B cell (primary cell): ENCODE results near the gene TFF2.

ENCODE experiments used
- CTCF ChIP-seq: fragments of 200-600 bp; IDR thresholded peaks from one replicate; pipeline ENCODE4 v1.8.0; 2022; ENCODE audit warnings: antibody characterized with exemption, mild to moderate bottlenecking
- EZH2 ChIP-seq: IDR thresholded peaks from 2 replicates; pipeline ENCODE4 v1.6.1; 2012; ENCODE audit warnings: borderline replicate concordance, low read depth, mild to moderate bottlenecking, moderate library complexity, low read length; ENCODE audit not compliant: insufficient read depth, poor library complexity, severe bottlenecking

DNA sequence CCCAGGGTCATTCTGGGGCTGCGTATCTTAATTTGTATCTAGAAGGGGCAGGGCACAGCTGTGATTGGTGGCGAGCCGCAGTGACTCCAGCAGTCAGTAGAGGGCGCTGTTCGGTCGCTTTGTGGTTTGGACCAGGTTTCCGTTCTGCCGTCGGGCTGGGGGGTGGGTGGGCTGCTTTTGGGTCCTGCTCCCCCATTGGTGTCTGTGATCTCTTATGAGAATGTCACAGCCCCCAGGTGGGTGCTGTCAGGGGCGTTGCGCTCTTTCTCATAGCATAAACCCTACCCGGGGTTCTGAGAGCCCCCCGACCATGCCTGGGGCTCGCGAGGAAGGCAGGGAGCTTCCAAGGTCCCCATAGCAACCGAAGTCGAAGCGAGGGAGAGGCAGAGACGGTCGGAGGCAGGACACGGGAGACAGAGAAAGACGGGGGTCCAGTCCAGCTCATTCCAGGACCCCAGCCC lies 41.0 kb downstream of the TFF2 start:
- TF ChIP-seq CTCF, result peak; percentile 89
- TF ChIP-seq EZH2, result no peak
